ENCODE results near the gene SELENOS. TPM values are rescaled to one million over a fixed set of nuclear protein-coding genes. Genes with fewer than 3 reads are reported as not detected.

Gene SELENOS
- total and polyA plus RNA-seq, 2 donors: 40.7 to 87.5 TPM

- 81% methylated on average over 12 of the region's 12 CpGs for WGBS
- no peak for DNase-seq (ENCODE audit: extremely low spot score)
- H3K4me1 ChIP-seq (ENCODE audit: insufficient read depth): no peaks in the 10 kb centered on the region
- H3K36me3 ChIP-seq (ENCODE audit: insufficient read depth): peaks cover 2% of the 10 kb centered on the region
- no peak overlapping the region for H3K27ac ChIP-seq (ENCODE audit: low read depth)
- H3K4me3 ChIP-seq (ENCODE audit: low read depth, low read length): peak overlapping the region; percentile 87
These were observed 769 bp upstream of the SELENOS start for GRCh38 chr15:101277943-101278564.

GRCh38 chr15:101276501-101277037 lies 716 bp downstream of the SELENOS start:
- peak overlapping the region; percentile 87 for H3K4me3 ChIP-seq (ENCODE audit: low read depth, low read length)
- DNase-seq (ENCODE audit: extremely low spot score): no peak
- no peaks in the 10 kb centered on the region for H3K4me1 ChIP-seq (ENCODE audit: insufficient read depth)
- 10% methylated on average over 14 of the region's 14 CpGs for WGBS
- H3K36me3 ChIP-seq (ENCODE audit: insufficient read depth): peaks cover 4% of the 10 kb centered on the region
- H3K27ac ChIP-seq (ENCODE audit: low read depth): peak overlapping the region; percentile 84

DNA sequence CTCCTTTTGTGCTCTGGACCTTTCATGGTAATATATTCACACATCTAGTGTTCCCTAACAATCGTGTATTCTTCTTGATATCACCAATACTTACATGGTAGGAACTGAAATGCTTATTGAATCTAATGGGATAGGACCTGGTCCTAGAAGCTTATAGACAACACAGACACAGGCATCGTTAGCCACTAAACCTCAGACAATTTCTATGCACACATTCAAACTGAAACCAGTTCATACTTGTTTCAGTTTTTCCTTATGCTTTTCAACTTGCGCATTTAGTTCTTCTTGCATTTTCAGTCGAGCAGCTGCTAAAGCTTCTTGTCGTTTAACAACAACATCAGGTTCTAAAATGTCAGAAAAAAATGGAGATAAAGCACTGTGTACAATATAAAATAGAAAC lies 2.3 kb downstream of the SELENOS start:
- H3K4me1 ChIP-seq (ENCODE audit: insufficient read depth): no peaks in the 10 kb centered on the region
- peaks cover 4% of the 10 kb centered on the region for H3K36me3 ChIP-seq (ENCODE audit: insufficient read depth)
- no peak overlapping the region for H3K4me3 ChIP-seq (ENCODE audit: low read depth, low read length)
- no peak overlapping the region for H3K27ac ChIP-seq (ENCODE audit: low read depth)
- 89% methylated on average over 5 of the region's 5 CpGs for WGBS
- no peak for DNase-seq (ENCODE audit: extremely low spot score)

DNA sequence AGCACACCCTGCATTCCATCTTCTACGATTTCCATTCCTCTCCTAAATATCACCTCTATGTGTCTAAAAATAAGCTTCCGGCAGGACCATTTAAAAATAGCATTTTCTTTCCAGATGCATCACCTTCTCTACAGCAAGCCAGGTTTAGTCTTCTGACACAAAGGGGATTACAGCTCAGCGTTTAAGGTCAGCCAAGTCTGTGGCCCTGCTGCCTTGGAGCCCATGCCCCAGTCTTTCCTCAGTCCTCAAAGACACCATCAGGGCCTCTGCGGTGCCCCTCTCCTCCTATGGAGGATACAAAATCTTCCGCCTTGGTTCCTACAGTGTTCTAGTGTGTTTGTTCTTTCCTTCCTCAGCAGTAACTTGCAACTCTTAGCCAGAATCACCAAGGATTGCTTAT lies 3.8 kb downstream of the SELENOS start:
- Histone ChIP-seq H3K36me3 (ENCODE audit: insufficient read depth) (peaks cover 4% of the 10 kb centered on the region), H3K27ac (ENCODE audit: low read depth) (no peak overlapping the region), H3K4me3 (ENCODE audit: low read depth, low read length) (no peak overlapping the region), H3K4me1 (ENCODE audit: insufficient read depth) (no peaks in the 10 kb centered on the region)
- DNase-seq (ENCODE audit: extremely low spot score): no peak
- WGBS: 83% methylated on average over 5 of the region's 5 CpGs

DNA sequence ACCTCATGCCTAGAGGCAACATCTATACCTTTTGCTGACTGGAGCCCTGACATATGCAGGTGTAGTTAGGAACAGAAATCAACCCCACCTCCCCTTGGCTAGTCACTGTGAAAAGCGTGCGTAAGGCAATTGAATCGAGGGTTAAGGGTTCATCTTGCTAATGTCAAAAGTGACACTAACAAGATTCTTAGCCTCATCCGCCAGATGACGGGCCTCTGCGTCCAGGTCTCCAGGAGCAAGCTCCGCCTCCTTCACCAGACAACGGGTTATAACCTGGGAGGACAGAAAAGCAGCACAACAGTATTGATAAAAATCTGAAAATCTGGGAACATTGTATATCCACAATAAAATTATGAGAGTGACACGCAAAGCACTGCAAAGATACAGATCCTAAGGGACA lies 4.7 kb downstream of the SELENOS start:
- H3K27ac ChIP-seq (ENCODE audit: low read depth): no peak overlapping the region
- no peak for DNase-seq (ENCODE audit: extremely low spot score)
- peaks cover 4% of the 10 kb centered on the region for H3K36me3 ChIP-seq (ENCODE audit: insufficient read depth)
- H3K4me1 ChIP-seq (ENCODE audit: insufficient read depth): no peaks in the 10 kb centered on the region
- H3K4me3 ChIP-seq (ENCODE audit: low read depth, low read length): no peak overlapping the region
- 82% methylated on average over 9 of the region's 9 CpGs for WGBS

GRCh38 chr15:101269479-101270223 lies 7.6 kb downstream of the SELENOS start:
- no peak overlapping the region for H3K4me3 ChIP-seq (ENCODE audit: low read depth, low read length)
- DNase-seq (ENCODE audit: extremely low spot score): no peak
- no peak overlapping the region for H3K27ac ChIP-seq (ENCODE audit: low read depth)
- no peaks in the 10 kb centered on the region for H3K4me1 ChIP-seq (ENCODE audit: insufficient read depth)
- peaks cover 4% of the 10 kb centered on the region for H3K36me3 ChIP-seq (ENCODE audit: insufficient read depth)
- WGBS: 82% methylated on average over 16 of the region's 16 CpGs

- Histone ChIP-seq H3K4me1 (ENCODE audit: insufficient read depth) (no peaks in the 10 kb centered on the region), H3K36me3 (ENCODE audit: insufficient read depth) (peaks cover under 1% of the 10 kb centered on the region), H3K4me3 (ENCODE audit: low read depth, low read length) (no peak overlapping the region), H3K27ac (ENCODE audit: low read depth) (no peak overlapping the region)
- WGBS: 52% methylated on average over 18 of the region's 18 CpGs
- DNase-seq (ENCODE audit: extremely low spot score): no peak
These were observed 9.8 kb downstream of the SELENOS start for GRCh38 chr15:101267320-101268104.

DNA sequence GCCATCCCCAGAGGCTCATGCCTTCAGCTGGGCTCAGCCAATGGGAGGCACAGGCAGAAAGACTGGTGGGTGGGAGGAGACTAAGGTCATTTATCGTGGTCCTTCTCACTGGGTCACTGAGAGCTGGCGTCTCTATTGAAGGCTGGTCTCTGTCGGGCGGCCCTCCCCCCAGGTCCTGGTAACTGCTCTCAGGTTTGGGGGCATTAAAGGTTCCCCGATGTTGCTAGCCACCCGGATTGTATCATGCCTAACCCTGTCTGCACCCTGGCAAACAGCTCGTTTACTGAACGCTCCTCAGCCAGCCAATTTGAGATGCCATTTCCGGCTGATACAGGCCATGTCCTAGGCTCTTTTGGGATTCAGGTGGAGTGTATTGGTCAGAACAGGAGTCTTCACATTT lies 10.5 kb downstream of the SELENOS start:
- no peak for DNase-seq (ENCODE audit: extremely low spot score)
- Histone ChIP-seq H3K27ac (ENCODE audit: low read depth) (peak overlapping the region; percentile 62), H3K4me3 (ENCODE audit: low read depth, low read length) (no peak overlapping the region), H3K4me1 (ENCODE audit: insufficient read depth) (no peaks in the 10 kb centered on the region), H3K36me3 (ENCODE audit: insufficient read depth) (no peaks in the 10 kb centered on the region)
- 67% methylated on average over 9 of the region's 9 CpGs for WGBS

GRCh38 chr15:101266034-101266433 lies 11.3 kb downstream of the SELENOS start:
- no peaks in the 10 kb centered on the region for H3K36me3 ChIP-seq (ENCODE audit: insufficient read depth)
- no peak for DNase-seq (ENCODE audit: extremely low spot score)
- no peak overlapping the region for H3K27ac ChIP-seq (ENCODE audit: low read depth)
- H3K4me3 ChIP-seq (ENCODE audit: low read depth, low read length): no peak overlapping the region
- WGBS: 31% methylated on average over 3 of the region's 3 CpGs
- H3K4me1 ChIP-seq (ENCODE audit: insufficient read depth): no peaks in the 10 kb centered on the region

DNA sequence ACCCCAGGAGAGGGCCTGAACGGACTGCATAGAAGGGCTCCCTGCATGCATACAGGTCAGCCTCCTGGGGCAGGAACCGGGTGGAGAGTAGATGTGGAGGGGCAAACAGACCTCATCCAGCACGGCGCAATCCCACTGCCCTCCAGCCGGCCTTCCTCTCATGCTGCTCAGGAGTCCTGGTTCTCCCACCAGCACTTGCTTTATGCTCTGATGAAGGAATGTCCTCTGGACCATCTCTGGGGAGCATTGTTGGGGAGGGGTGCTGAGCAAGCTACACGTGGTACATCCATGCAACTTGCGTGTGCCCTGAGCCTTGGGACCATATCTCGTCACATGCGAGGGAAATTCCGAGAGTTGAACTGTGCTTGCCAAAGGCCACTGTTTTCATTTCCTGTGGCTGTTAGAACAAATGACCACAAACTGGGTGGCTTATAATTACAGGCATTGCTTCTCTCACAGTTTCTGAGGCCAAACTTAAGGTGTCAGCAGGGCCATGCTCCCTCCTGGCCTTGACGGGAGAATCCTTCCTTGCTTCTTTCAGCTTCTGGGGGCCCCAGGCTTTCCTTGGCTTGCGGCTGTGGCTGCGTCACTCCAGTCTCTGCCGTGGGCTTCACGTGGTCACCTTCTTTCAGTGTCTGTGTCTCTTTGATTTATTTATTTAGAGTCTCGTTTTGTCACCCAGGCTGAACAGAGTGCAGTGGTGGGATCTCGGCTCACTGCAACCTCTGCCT lies 12.2 kb downstream of the SELENOS start:
- Histone ChIP-seq H3K4me3 (ENCODE audit: low read depth, low read length) (no peak overlapping the region), H3K4me1 (ENCODE audit: insufficient read depth) (no peaks in the 10 kb centered on the region), H3K27ac (ENCODE audit: low read depth) (no peak overlapping the region), H3K36me3 (ENCODE audit: insufficient read depth) (no peaks in the 10 kb centered on the region)
- DNase-seq (ENCODE audit: extremely low spot score): no peak
- WGBS: 85% methylated on average over 17 of the region's 17 CpGs

DNA sequence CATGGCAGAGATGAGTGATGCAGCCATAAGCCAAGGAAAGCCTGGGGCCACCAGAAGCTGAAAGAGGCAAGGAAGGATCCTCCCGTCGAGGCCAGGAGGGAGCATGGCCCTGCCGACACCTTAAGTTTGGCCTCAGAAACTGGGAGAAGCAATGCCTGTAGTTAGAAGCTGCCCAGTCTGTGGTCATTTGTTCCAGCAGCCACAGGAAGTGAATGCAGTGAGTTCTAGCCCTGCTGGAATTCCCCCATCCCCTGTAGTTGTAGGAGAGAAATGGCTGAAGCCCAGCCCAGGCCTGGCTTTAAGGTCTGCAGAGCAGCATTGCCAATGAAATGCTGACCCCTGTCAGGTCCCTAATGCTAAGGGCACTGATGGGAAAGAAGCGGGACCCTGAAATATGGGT lies 13.3 kb downstream of the SELENOS start:
- Histone ChIP-seq H3K4me1 (ENCODE audit: insufficient read depth) (no peaks in the 10 kb centered on the region), H3K4me3 (ENCODE audit: low read depth, low read length) (no peak overlapping the region), H3K36me3 (ENCODE audit: insufficient read depth) (no peaks in the 10 kb centered on the region), H3K27ac (ENCODE audit: low read depth) (no peak overlapping the region)
- 93% methylated on average over 4 of the region's 4 CpGs for WGBS
- DNase-seq (ENCODE audit: extremely low spot score): no peak

- WGBS: 84% methylated on average over 4 of the region's 4 CpGs
- DNase-seq (ENCODE audit: extremely low spot score): no peak
- no peak overlapping the region for H3K4me3 ChIP-seq (ENCODE audit: low read depth, low read length)
These were observed 14.7 kb downstream of the SELENOS start for GRCh38 chr15:101262551-101262950.

More at GRCh38 chr15:101262551-101262950, 14.7 kb downstream of the SELENOS start:
- Histone ChIP-seq H3K36me3 (ENCODE audit: insufficient read depth) (no peaks in the 10 kb centered on the region), H3K4me1 (ENCODE audit: insufficient read depth) (no peaks in the 10 kb centered on the region), H3K27ac (ENCODE audit: low read depth) (no peak overlapping the region)

Data from urinary bladder (tissue), 4 donors.